GDM1 (cell line): ENCODE measurements around the gene GPR142.

ENCODE experiments used
- DNase-seq: peaks from one replicate; lab custom pipeline; 2025; lab: John Stamatoyannopoulos, UW

GPR142 gene

DNA sequence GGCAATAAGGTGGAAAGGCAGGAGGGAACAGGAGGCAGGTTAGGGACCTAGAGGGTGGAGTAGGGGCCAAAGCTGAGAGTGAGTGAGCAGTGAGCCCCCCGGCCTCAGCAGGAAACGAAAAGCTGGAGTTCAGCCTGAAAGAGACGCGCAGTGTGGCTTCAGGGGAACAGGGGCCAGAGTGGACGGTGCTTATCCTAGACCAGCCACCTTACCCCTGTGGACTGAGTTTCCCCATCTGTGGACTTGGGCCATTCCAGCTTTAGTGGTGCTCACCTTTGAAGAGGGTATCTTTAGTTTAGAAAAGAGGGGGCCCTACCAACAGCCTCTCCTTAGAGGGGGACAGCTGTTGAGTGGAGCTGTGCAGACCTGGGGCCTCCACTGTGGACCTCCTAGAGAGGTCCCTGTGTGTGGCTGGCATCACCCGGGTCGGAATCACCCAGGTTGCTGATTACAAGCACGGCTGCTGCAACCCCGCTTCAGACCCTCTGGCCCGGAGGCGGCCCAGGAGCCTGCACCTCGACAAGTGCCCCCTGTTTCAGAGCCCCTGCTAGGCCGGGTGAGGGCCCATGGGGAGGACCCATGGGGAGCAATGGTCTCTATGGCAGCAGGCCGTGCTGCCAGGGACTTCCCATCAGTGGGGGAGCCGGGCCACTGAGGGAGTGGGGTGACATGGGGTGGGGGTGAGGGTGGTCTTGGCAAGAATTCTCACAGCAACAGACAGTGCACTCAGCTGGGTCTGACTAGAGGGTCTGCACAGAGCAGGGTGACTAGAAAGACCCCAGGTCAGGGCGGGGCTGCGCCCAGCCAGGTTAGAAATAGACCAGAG, 2.6 kb downstream of the GPR142 start:
- DNase-seq: no peak

DNA sequence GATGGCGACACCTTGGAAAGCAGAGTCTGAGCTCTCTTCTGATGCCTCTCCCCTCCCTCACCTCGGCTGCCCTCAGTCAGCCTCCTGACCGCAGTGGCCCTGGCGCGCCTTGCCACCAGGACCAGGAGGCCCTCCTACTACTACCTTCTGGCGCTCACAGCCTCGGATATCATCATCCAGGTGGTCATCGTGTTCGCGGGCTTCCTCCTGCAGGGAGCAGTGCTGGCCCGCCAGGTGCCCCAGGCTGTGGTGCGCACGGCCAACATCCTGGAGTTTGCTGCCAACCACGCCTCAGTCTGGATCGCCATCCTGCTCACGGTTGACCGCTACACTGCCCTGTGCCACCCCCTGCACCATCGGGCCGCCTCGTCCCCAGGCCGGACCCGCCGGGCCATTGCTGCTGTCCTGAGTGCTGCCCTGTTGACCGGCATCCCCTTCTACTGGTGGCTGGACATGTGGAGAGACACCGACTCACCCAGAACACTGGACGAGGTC, 4.4 kb downstream of the GPR142 start:
- DNase-seq: no peak

DNA sequence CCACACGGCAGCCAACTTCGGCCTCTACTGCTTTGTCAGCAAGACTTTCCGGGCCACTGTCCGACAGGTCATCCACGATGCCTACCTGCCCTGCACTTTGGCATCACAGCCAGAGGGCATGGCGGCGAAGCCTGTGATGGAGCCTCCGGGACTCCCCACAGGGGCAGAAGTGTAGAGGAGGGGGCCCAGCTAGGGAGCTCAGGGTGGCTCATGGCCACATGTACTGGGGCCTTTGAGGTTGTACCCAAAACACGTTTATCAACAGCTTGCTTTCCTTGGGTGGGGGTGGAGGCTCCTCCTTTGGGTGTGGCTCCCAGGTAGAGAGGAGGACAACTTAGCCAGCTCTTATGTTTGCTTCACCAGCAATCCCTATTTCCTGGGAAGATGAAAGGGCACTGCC, 5.1 kb downstream of the GPR142 start:
- DNase-seq: no peak

DNA sequence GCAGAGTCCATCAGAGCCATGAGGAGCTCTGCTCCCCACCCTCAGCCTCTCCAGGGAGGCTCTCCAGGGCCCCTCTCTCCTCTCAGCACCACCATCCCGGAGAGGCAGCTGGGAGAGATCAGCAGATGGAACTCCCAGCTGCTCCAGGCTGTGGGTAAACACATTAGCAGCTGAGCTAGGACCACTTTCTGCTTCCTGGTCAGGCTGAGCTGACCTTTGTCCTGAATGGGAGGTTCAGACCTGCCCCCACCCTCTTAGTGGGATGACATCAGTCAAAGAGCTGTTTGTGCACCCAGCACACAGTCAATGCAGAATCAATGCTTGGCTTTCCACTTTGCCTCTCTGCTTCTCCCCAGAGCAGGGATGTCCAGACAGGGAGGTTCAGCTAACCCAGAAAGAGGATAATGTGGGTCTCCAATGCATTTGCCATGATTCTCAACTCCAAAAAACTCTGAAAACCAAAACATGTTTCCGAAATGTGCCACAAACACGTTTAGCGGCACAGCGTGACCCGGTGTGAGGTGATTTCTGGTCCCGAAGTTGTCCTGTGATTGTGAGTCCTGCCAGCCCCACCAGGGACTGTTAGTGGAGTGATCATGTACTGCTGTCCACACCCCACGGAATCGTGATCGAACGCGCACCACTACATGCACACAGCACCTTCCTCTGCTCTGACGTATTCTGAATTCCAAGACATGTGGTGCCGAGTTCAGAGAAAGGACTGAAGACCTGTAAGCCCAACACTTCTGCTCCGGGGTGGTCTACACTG, 6.7 kb downstream of the GPR142 start:
- no peak for DNase-seq

DNA sequence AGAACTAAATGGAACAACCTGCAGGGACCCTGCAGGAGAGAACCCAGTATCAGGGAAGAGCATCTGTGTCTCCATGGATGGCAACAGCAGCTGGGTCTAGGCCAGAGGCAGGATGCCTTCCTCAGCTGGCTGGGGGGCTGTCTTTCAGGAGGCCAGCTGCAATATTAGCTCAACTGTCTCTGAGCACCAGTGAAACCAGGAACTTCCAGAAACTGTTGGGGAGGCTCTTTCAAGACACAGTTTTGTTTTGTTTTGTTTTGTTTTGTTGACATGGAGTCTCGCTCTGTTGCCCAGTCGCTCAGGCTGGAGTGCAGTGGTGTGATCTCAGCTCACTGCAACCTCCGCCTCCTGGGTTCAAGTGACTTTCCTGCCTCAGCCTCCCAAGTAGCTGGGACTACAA, 7.6 kb downstream of the GPR142 start:
- DNase-seq: no peak

DNA sequence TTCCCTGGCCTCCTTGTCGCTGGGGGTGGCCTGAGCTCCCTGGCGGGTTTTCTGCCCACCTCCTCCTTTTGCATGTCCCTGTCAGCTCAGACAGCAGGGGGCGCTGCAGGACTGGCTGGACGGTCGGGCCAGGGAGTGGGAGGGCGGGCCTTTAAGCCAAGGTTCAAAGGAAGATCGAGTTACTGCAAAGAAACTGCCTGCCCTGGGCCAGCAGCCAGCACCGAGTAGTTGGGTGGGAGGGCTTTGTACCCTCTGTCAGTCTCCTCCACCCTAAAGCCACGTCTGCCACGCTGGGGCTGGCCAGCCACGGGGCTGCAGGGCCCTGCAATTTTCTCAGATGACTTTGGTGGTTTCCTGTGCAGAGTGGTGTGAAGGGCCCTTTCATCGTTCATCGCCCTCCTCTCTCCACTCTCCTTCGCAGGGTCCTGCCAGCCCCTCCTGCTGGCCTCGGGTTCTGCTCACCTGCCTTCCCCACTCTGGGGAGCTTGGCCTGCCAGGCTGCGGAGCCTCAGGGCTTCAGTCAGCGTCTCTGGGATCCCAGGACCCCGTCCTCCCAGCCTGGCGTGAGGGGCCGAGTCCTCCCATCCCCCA, 12.3 kb downstream of the GPR142 start:
- peak; percentile 68 for DNase-seq

DNA sequence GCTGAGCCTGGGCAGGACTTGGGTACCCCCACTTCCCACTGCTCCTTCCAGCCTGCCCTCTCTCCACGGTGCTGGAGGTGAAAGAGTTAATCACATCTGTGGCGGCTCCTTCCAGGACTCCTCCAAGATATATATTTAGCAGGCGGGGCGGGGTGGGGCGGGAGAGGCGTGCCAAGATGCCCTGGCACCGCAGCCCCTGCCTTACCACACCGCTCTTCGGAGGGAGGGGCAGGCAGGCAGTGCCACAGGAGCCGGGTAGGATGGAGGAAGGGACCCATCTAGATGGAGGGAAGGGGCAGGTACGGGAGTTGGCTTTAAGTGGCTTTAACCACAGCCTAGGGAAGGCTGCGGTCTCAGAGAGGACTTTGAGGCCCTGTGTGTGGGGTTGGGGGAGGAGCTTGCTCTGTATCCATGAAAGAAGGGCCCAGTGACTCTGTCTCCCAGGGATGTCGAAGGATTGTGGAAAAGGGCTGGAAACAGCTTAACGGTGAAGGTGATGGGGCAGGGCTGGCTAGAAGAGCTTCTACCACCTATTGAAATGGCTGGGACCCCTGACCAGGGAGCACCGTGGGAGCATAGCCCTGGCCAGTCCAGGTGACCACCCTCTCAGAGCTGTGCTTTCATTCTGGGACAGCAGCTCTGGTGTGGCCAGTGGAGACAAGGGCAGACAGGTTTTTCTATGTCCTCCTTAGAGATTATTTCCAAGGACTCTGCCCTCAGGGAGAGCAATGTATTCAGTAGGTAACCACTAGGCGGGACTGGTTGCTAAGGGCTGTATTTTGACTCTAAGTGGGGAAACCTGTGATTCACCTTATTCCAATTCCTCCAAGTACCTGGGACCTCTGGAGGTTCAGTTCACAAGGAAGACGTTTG, 13.0 kb downstream of the GPR142 start:
- DNase-seq: peak; percentile 39

DNA sequence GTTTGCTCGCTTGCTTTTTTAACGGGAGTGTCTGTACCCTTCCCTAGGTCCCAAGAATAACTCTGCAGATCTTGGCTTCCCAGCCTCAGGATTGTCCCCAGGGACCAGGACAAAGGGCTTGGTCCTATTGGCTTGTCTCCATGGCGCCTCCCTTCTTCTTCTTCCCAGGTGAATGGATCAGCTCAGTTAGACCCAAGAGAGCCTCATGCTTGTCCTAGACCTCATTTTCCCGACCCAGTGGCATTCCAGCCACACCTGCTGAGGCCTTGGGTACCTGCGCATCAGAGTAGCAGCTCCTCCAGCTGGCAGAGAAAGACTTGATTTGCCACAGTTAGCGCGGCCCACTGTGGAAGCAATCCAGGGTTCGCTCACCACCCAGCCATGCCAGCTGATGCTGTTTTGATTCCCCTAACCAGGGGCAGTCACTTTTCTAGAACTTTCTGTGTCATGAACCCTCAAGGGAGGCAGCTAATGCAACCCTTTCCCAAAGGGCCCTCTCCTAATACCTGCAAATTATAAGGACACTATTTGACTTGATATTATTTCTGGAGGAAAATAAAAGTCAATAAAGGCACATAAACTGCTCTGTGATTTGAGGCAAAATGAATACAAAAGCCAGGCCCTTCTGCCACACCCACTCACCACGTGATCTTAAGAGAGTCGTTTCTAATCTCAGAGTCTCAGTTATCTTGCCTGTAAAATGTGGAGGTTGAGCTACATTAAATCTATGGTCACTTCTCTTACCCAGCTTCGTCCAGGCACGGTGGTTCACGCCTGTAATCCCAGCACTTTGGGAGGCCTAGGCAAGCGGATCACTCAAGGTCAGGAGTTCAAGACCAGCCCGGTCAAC, 13.9 kb downstream of the GPR142 start:
- DNase-seq: no peak

DNA sequence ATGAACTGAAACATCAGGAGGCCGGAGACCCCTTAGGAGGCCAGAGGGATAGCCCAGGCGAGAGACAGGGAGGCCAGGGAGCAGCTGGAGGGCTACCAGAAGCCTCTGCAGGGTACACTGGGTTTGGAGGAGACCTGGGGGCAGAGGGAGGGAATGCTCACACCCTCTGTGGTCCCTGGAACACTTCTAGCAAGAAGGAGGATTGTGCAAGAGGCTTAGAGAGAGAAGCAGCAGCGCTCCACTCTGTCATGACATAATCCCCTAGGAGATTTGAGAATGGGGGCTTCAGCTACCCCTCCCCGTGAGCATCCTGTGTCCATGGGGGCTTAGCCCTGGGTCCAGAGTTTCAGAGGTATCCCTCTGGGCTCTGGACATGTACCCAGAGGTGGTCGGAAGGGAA, 15.8 kb downstream of the GPR142 start:
- no peak for DNase-seq

DNA sequence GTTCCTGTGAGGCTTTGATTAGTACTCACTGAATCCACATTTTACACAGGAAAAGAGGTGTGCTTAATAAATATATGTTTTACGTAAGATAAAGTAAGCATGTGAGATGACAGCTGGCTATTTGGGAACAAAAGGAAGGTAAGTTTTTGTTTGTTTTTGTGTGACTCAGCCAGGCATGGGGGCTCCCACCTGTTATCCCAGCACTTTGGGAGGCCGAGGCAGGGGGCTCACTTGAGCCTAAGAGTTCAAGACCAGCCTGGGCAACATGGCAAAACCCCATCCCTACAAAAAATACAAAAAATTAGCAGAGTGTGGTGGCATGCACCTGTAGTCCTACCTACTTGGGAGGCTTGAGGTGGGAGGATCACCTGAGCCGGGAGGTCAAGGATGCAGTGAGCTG, 17.9 kb downstream of the GPR142 start:
- DNase-seq: no peak

DNA sequence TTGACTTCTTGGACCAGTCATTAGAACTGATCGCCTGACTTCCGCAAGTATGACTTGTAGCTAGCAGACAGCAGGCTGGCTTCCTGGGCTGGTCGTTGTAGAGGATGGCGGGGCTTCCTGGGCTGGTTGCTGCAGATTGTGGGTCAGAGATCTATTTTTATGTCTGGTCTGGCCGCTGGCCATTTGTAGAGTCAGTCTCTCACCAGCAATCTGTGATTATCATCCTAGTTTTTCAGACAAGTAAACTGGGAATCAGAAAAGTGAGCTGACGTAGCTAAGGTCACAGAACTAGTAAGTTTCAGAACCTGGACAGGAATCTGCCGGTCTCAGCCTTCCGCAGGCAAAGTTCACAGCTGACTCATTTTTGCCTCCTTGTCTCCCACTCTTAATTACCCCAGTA, 19.1 kb downstream of the GPR142 start:
- DNase-seq: no peak

DNA sequence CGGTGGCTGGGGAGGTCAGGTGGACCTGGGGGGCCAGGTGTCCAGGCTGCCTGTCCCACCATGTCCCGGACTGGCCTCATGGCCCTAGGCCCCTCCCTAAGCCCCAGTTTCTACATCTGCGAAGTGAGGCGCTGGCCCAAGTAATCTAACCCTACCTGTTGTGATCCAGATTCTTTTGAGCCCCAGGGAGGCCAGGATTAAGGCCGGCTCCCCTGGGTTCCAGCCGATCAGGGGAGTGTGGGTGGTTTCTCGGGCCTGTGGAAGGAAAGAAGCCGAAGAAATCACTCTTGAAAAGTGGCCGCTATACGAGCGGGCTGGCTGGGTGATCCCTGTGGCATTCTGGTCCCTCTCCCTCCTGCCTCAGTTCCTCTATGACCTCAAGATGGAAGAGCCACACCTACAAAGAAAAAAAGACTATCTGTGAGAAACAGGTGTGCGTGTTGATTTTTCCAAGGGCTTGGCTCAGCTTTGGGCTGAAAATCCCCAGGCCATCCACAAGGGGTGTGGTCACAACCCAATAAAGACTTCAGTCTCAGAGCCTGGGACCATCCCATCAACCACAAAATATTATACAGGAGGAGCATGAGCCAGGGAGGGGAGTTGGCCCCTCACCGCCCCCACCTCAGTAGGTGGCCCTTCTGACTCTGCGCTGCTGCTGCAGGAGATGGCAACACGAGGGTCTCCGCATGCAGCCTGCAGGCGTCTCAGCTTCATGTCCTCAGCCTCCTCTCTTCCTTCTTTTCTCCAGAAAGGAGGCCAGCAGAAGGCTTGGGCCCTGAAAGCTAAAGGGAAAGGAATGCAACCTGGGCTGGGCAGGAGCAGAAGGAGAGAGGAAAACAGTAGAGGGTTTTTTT, 20.3 kb downstream of the GPR142 start:
- no peak for DNase-seq

DNA sequence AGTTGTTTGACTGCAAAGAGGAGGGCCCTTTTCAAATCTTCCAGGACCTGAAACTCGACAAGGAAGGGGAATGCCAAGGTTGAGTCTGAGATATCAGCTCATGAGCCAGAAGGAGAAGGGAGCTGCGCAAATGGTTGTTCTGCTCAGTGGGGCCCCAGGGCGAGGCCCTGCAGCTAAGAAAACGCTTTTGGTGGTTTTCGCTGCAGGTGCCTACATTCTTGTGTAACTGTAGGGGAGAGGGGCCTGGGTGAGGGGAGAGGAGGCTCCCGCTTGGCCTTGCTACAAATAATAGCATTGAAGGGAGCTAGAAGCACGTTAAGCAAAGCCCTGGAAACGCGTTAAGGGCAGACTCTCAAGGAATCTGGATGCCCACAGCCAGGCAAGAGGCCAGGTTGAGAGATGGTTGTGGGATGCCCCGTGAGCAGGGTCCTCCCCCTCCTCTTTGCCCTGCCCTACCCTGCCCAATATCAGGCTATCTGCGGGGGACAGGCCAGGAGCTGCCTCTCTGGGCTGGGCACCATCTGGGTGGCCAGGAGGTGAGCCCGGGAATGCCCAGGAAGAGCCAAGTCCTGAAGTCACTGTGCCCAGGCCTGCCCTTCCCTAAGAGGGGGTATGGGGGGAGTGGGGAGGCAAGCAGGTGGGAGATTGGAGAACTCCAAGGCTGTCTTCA, 21.9 kb downstream of the GPR142 start:
- no peak for DNase-seq

DNA sequence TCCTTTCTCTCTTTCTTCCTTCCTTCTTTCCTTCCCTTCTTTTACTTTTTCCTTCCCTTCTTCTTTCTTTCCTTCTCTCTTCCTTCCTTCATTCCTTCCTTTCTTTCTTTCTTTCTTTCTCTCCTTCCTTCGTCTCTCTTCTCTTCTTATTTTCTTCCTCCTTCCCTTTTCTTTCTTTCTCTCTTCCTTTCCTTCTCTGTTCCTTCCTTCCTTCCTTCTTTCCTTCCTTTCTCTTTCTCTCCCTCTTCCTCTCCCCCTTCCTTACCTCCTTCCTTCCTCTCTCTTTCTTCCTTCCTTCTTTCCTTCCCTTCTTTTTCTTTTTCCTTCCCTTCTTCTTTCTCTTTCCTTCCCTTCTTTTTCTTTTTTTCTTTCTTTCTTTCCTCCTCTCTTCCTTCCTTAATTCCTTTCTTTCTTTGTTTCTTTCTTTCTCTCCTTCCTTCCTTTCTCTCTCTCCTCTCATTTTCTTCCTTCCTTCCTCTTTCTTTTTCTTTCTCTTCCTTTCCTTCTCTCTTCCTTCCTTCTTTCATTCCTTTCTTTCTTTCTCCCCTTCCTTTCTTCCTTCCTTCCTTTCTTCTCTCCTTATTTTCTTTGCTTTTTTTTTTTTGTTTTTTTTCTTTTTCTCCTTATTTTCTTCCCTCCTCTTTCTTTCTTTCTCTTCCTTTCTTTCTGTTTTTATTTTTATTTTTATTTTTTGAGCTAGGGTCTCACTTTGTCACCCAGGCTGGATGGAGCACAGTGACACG, 22.8 kb downstream of the GPR142 start:
- no peak for DNase-seq

DNA sequence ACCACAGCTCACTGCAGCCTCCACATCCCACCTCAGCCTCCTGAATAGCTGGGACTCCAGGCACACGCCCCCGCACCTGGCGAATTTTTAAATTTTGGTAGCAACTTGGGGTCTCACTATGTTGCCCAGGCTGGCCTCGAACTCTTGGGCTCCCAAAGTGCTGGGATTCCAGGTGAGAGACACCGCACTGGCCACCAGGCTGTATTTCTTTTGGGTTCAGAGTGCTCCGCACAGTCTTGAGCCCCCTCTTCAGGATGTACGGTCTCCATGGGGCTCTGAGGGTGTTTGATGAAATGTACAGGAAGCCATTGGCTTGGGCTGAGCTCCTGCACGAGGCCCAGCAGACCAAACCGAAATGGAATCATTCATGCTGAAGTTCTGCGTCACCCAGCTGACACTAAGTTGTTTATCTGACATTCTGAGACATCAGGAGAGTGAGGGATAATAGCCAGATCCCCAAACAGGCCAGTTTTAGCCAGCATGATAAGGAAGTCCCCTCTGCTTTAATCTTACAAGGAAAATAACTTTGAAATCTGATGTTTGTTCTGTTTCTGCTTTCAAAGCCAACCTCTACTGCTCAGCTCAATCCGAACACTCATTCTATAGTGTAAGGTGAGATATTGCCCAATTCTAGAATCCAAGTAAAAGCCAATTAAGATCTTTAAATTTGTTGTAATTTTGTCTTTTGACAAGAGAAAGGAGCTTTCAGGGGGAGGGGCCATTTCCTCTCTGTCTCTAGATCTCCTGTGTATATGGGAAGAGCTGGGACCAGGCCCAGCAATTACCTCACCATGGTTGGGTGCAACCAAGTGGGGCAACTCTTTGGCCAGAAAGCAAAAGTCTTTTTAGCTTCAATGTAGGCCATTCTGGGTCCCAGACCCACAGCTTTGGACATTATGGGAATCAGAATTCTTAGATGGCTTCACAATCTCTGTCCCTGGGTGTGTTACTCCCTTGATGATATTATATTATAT, 23.7 kb downstream of the GPR142 start:
- no peak for DNase-seq

DNA sequence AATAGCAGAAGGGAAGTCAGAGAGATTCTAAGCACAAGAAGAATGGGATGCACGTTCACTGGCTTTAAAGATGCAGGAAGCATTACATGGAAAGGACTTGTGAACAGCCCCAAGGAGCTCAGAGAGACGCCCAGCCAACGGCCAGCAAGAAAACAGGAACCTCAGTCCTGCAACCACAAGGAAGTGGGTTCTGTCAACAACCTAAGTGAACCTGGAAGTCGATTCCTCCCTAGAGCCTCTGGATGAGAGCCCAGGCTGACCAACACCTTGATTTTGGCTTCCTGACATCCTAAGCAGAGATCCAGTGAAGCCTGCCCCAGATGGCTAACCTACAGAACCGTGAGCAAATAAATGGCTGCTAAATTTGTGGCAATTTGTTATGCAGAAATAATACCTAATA, 24.5 kb downstream of the GPR142 start:
- peak; percentile 54 for DNase-seq

DNA sequence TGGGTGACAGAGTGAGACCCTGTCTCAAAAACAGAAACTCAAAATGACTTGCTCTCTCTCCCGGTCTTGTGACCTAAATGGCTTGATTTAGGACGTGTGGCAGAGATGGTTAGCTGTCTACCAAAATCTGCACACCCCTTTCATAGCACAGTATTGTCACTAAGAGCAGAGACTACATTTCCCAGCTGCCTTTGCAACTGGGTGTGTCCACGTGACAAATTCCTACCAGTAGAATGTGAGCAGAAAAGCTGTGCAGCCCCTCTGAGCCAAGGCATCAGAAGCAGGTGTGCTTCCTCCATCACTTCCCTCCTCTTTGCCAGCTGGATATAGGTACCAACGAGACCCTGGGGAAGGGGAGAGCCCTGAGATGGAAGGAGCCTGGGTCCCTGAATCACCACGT, 25.5 kb downstream of the GPR142 start:
- no peak for DNase-seq
